ENCODE results near the gene TRPM3.

TRPM3 gene

DNA sequence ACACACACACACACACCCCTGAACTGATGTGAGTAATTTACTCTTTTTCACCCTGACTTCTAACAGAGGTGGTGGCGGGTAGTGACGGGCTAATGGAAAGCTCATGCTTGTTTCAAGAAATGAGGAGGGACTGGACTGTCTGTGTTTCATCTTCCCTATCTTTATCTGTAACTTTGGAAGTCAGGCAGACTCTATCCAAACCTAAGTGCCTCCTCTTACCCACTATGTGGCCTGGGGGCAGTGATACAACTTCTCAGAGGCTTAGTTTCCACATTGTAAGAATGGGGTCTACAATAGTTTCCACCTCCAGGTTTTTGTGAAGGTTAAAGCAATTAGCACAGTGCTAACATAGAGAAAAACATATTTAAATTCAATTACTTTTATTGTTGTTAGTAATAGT is 5.9 kb upstream of the TRPM3 start:
- no peak for DNase-seq
- no peaks in the 10 kb centered on the region for H3K36me3 ChIP-seq (replicated peaks)
- H3K27me3 ChIP-seq (replicated peaks) = no peaks in the 10 kb centered on the region
- no peak overlapping the region for H3K27ac ChIP-seq
- TF ChIP-seq, protein P1, sequence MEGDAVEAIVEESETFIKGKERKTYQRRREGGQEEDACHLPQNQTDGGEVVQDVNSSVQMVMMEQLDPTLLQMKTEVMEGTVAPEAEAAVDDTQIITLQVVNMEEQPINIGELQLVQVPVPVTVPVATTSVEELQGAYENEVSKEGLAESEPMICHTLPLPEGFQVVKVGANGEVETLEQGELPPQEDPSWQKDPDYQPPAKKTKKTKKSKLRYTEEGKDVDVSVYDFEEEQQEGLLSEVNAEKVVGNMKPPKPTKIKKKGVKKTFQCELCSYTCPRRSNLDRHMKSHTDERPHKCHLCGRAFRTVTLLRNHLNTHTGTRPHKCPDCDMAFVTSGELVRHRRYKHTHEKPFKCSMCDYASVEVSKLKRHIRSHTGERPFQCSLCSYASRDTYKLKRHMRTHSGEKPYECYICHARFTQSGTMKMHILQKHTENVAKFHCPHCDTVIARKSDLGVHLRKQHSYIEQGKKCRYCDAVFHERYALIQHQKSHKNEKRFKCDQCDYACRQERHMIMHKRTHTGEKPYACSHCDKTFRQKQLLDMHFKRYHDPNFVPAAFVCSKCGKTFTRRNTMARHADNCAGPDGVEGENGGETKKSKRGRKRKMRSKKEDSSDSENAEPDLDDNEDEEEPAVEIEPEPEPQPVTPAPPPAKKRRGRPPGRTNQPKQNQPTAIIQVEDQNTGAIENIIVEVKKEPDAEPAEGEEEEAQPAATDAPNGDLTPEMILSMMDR (IDR thresholded peaks at IDR 0.05; ENCODE audit: low read depth, low read length, missing control alignments) = no peak
- in situ Hi-C loops (cut with HindIII; ENCODE audit: low pct_ligation_motif_present, low sequenced_read_pairs) = no loop called here
- no peak overlapping the region for H3K4me3 ChIP-seq (ENCODE audit: low read depth, low read length)

DNA sequence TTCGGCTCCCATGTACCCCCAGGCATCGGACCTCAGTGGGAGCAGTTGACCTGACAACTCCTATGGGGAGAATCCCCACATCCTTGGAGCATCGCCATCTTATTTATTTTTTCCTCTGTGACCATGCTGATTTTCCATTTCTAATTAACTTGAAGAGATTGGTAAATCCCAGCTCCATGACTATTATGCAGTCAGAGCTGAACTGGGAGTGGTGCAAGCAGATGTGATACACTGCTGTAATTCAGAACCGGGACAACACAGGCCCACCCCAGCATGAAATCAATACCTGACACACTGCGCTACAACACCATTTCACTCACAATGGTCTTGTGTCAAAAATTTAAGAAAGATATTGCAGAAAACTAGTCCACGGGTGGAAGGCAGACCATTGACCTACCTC is 1.0 kb upstream of the TRPM3 start:
- Histone ChIP-seq H3K36me3 (replicated peaks) (no peaks in the 10 kb centered on the region), H3K27ac (no peak overlapping the region), H3K27me3 (replicated peaks) (peaks cover 3% of the 10 kb centered on the region), H3K4me3 (ENCODE audit: low read depth, low read length) (no peak overlapping the region)
- no peak for DNase-seq
- TF ChIP-seq, protein P1 (IDR thresholded peaks at IDR 0.05; ENCODE audit: low read depth, low read length, missing control alignments) = no peak
- in situ Hi-C loops (cut with HindIII; ENCODE audit: low pct_ligation_motif_present, low sequenced_read_pairs) = no loop called here

DNA sequence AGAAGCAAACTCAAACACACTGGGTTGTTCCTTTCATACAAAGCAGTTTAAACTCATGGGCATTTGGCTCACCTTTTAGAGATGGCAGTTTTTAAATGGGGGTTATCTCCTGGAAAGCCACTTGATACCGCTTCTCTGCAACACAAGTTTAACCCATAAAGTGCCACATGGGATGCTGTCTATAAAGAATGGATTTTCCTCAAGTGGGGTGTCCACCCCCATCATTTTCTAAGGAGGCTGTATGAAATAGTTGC is 528 bp upstream of the TRPM3 start:
- Histone ChIP-seq H3K4me3 (ENCODE audit: low read depth, low read length) (no peak overlapping the region), H3K27me3 (replicated peaks) (peaks cover 3% of the 10 kb centered on the region)

DNA sequence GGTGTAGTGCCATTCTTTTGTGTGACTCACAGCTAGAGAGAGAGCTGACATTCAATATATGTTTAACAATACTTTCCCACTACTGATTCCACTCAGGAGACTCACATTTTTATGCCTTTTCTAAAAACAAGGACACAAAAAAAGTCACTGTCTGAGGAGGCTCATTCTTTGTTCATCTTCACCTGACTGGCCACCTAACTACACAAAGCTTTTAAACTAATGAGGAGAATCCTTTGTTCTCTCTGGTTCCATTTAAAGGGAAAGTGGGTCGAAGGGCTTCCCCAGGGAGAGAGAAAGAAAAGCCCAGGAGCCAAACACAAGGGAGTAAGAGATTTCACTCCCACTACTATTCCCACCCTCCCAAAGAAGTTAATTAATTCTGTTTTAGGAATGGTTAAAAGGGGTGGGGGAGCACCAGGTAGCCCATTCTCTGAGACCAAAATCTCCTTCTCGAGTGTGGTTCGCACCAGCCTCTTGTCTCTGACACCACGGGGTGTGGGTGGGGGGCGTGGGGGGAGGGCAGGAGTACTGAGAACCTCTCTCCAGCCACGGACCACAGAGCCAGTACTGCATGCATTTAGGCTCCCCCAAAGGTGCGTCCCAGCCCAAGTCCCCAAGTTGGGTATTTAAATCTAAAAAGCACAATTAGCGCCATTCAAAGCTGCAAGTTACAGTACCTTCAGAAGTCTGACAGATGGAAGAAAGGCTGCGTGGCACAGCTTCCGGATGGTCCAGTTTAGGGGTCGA is 747 bp downstream of the TRPM3 start:
- no peaks in the 10 kb centered on the region for H3K36me3 ChIP-seq (replicated peaks)
- in situ Hi-C loops (cut with HindIII; ENCODE audit: low pct_ligation_motif_present, low sequenced_read_pairs) = no loop called here
- no peak overlapping the region for H3K27ac ChIP-seq
- H3K27me3 ChIP-seq (replicated peaks) = peaks cover 3% of the 10 kb centered on the region
- DNase-seq = no peak
- TF ChIP-seq, protein P1 (IDR thresholded peaks at IDR 0.05; ENCODE audit: low read depth, low read length, missing control alignments) = no peak
- H3K4me3 ChIP-seq (ENCODE audit: low read depth, low read length) = no peak overlapping the region

More for the DNA sequence above, 528 bp upstream of the TRPM3 start:
- TF ChIP-seq, protein P1 (IDR thresholded peaks at IDR 0.05; ENCODE audit: low read depth, low read length, missing control alignments) = no peak
- H3K27ac ChIP-seq = no peak overlapping the region
- in situ Hi-C loops (cut with HindIII; ENCODE audit: low pct_ligation_motif_present, low sequenced_read_pairs) = no loop called here
- no peaks in the 10 kb centered on the region for H3K36me3 ChIP-seq (replicated peaks)
- no peak for DNase-seq

DNA sequence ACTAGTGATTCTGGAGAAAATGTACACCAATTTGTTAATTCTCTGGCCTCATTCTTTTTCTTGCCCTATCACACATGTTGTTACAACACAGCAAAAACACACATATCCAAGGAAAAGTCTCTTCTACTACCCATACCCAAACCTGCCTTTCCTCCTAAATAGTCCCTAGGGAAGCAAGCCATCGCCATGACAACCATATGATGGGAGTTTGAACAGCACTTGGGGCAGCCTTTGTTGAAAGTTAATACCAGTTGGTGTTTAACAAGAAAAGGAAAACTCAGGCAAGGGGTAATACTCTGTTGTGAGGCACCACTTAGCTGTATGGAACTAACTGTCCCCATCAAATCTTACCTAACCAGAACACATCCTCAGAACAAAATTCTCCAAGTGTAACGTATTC is 1.7 kb downstream of the TRPM3 start:
- TF ChIP-seq, protein P1 (IDR thresholded peaks at IDR 0.05; ENCODE audit: low read depth, low read length, missing control alignments) = no peak
- in situ Hi-C loops (cut with HindIII; ENCODE audit: low pct_ligation_motif_present, low sequenced_read_pairs) = no loop called here
- Histone ChIP-seq H3K27ac (no peak overlapping the region), H3K27me3 (replicated peaks) (peaks cover 3% of the 10 kb centered on the region), H3K4me3 (ENCODE audit: low read depth, low read length) (no peak overlapping the region), H3K36me3 (replicated peaks) (no peaks in the 10 kb centered on the region)
- no peak for DNase-seq

DNA sequence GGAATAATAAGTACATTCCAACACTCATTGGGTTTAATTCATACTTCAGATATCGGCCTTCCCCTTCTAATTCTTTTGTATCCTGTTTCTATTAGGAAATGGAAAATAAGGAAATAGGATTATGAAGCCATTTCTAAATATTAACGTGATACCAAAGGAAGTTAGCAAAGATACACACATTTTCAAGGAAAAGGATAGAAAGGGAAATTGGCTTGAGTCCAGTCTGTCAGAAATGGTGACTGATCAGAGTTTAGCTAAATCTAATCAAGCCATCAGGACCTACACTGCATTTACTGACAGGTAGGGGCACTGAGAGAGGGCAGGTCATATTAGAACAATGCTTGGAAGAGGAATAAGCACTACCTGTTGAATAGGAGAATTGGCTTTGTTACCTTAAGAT is 3.1 kb downstream of the TRPM3 start:
- Histone ChIP-seq H3K4me3 (ENCODE audit: low read depth, low read length) (no peak overlapping the region), H3K27ac (no peak overlapping the region), H3K36me3 (replicated peaks) (no peaks in the 10 kb centered on the region), H3K27me3 (replicated peaks) (peaks cover 3% of the 10 kb centered on the region)
- in situ Hi-C loops (cut with HindIII; ENCODE audit: low pct_ligation_motif_present, low sequenced_read_pairs) = no loop called here
- no peak for DNase-seq
- TF ChIP-seq, protein P1 (IDR thresholded peaks at IDR 0.05; ENCODE audit: low read depth, low read length, missing control alignments) = no peak
